ENCODE measurements around the gene F7.
"Not testable (repeated sequence)": the region's sequence is repeated elsewhere in the genome, so short reads cannot be mapped to it uniquely, and the experiment has no call there.

F7 gene

DNA sequence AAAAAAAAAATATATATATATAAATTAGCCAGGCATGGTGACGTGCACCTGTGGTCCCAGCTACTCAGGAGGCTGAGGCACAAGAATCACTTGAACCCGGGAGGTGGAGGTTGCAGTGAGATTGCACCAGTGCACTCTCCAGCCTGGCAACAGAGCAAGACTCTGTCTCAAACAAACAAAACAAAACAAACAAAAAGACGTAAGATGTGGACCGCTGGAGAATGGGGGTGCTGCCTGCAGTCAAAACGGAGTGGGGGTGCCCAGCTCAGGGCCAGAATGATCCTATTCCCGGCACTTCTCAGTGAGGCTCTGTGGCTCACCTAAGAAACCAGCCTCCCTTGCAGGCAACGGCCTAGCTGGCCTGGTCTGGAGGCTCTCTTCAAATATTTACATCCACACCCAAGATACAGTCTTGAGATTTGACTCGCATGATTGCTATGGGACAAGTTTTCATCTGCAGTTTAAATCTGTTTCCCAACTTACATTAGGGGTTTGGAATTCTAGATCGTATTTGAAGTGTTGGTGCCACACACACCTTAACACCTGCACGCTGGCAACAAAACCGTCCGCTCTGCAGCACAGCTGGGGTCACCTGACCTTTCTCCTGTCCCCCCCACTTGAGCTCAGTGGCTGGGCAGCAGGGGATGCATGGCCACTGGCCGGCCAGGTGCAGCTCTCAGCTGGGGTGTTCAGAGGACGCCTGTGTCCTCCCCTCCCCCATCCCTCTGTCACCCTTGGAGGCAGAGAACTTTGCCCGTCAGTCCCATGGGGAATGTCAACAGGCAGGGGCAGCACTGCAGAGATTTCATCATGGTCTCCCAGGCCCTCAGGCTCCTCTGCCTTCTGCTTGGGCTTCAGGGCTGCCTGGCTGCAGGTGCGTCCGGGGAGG lies at the start of gene F7:
Gene F7, plus strand, starts transcription at position 760 of the 889 bp plus-strand sequence. Its CDS starts 51 bp downstream, at position 811.
- Histone ChIP-seq H3K9ac (no peak within 1 kb of the TSS), H3K4me3 (IDR thresholded peaks at IDR 0.05; ENCODE audit: insufficient read depth, low read depth, low read length) (no peak within 1 kb of the TSS), H4K20me1 (ENCODE audit: insufficient read depth) (no peaks in the 10 kb centered on the region), H3K4me1 (ENCODE audit: low read depth, poor library complexity, severe bottlenecking) (no peaks in the 10 kb centered on the region), H3K36me3 (ENCODE audit: insufficient read depth) (no peaks in the 10 kb centered on the region), H3K27me3 (ENCODE audit: insufficient read depth, low read depth) (no peaks in the 10 kb centered on the region), H2AFZ (ENCODE audit: low read depth) (no peak within 1 kb of the TSS), H3K4me2 (no peak within 1 kb of the TSS), H3K27ac (no peak within 1 kb of the TSS), H3K79me2 (ENCODE audit: insufficient read depth, low read depth) (no peaks in the 10 kb centered on the region)
- TF ChIP-seq CTCF (conservative IDR thresholded peaks at IDR 0.05; ENCODE audit: low read depth, low read length) = no peak

- Histone ChIP-seq H3K36me3 (ENCODE audit: insufficient read depth) (no peaks in the 10 kb centered on the region), H4K20me1 (ENCODE audit: insufficient read depth) (no peaks in the 10 kb centered on the region), H3K4me1 (ENCODE audit: low read depth, poor library complexity, severe bottlenecking) (no peaks in the 10 kb centered on the region), H3K4me3 (IDR thresholded peaks at IDR 0.05; ENCODE audit: insufficient read depth, low read depth, low read length) (no peak overlapping the region), H3K9ac (no peak overlapping the region), H3K27me3 (ENCODE audit: insufficient read depth, low read depth) (no peaks in the 10 kb centered on the region), H3K4me2 (no peak overlapping the region), H3K79me2 (ENCODE audit: insufficient read depth, low read depth) (no peaks in the 10 kb centered on the region), H3K27ac (no peak overlapping the region), H2AFZ (ENCODE audit: low read depth) (no peak overlapping the region)
- TF ChIP-seq CTCF (conservative IDR thresholded peaks at IDR 0.05; ENCODE audit: low read depth, low read length) = no peak
Observed at GRCh38 chr13:113057084-113057483, 48.5 kb upstream of the F7 start.

DNA sequence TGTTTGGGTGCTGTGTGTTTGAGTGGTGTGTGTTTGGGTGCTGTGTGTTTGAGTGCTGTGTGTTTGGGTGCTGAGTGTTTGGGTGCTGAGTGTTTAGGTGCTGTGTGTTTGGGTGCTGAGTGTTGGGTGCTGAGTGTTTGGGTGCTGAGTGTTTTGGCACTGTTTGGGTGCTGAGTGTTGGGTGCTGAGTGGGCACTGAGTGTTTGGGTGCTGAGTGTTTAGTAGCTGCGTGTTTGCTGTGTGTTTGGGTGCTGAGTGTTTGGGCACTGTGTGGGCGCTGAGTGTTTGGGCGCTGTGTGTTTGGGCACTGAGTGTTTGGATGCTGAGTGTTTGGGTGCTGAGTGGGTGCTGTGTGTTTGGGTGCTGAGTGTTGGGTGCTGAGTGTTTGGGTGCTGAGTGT lies 48.0 kb upstream of the F7 start:
- H4K20me1 ChIP-seq (ENCODE audit: insufficient read depth); H3K4me2 ChIP-seq; H3K27me3 ChIP-seq (ENCODE audit: insufficient read depth, low read depth); H3K9ac ChIP-seq; H3K36me3 ChIP-seq (ENCODE audit: insufficient read depth); H3K4me3 ChIP-seq (IDR thresholded peaks at IDR 0.05; ENCODE audit: insufficient read depth, low read depth, low read length); H2AFZ ChIP-seq (ENCODE audit: low read depth); H3K79me2 ChIP-seq (ENCODE audit: insufficient read depth, low read depth); H3K27ac ChIP-seq; H3K4me1 ChIP-seq (ENCODE audit: low read depth, poor library complexity, severe bottlenecking): not testable (repeated sequence)

DNA sequence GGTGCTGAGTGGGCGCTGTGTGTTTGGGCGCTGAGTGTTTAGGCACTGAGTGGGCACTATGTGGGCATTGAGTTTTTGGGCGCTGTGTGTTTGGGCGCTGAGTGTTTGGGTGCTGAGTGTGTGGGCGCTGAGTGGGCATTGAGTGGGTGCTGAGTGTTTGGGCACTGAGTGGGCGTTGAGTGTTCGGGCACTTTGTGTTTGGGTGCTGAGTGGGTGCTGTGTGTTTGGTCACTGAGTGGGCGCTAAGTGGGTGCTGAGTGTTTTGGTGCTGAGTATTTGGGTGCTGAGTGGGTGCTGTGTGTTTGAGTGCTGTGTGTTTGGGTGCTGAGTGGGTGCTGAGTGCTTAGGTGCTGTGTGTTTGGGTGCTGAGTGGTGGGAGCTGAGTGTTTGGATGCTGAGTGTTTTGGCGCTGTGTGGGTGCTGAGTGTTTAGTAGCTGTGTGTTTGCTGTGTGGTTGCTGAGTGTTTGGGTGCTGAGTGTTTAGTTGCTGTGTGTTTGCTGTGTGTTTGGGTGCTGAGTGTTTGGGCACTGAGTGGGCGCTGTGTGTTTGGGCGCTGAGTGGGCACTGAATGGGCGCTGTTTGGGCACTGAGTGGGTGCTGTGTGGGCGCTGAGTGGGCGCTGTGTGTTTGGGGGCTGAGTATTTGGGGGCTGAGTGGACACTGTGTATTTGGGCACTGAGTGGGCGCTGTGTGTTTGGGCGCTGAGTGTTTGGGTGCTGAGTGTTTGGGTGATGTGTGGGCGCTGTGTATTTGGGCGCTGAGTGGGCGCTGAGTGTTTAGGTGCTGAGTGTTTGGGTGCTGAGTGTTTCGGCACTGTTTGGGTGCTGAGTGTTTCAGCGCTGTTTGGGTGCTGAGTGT lies 47.2 kb upstream of the F7 start:
- Histone ChIP-seq H3K27me3 (ENCODE audit: insufficient read depth, low read depth) (no peaks in the 10 kb centered on the region), H2AFZ (ENCODE audit: low read depth) (no peak overlapping the region), H4K20me1 (ENCODE audit: insufficient read depth) (no peaks in the 10 kb centered on the region), H3K4me3 (IDR thresholded peaks at IDR 0.05; ENCODE audit: insufficient read depth, low read depth, low read length) (no peak overlapping the region), H3K4me1 (ENCODE audit: low read depth, poor library complexity, severe bottlenecking) (no peaks in the 10 kb centered on the region), H3K4me2 (no peak overlapping the region), H3K36me3 (ENCODE audit: insufficient read depth) (no peaks in the 10 kb centered on the region), H3K9ac (no peak overlapping the region), H3K79me2 (ENCODE audit: insufficient read depth, low read depth) (no peaks in the 10 kb centered on the region), H3K27ac (no peak overlapping the region)
- no peak for TF ChIP-seq CTCF (conservative IDR thresholded peaks at IDR 0.05; ENCODE audit: low read depth, low read length)

All from KMS-11 (cell line).